GOT3 (cell line): ENCODE measurements around the gene HCRT.
"Not testable (repeated sequence)": the region's sequence is repeated elsewhere in the genome, so short reads cannot be mapped to it uniquely, and the experiment has no call there.

Experiments used
- DNase-seq: peaks from one replicate; lab custom pipeline; 2025; ENCODE audit warnings: mixed read lengths; lab: John Stamatoyannopoulos, UW

The HCRT gene

GRCh38 chr17:42184713-42185620, at the start of gene HCRT:
HCRT (minus strand) TSS chr17:42185452; CDS start chr17:42185365, 87 bp downstream.
- no peak for DNase-seq

- DNase-seq = no peak
These were observed 48.7 kb upstream of the HCRT start for GRCh38 chr17:42233994-42234393.

- no peak for DNase-seq
These were observed 47.9 kb upstream of the HCRT start for GRCh38 chr17:42233156-42233555.

GRCh38 chr17:42230225-42230624, 45.0 kb upstream of the HCRT start:
- DNase-seq = no peak

GRCh38 chr17:42227849-42228700, 42.8 kb upstream of the HCRT start:
- no peak for DNase-seq

- DNase-seq = no peak
These were observed 40.4 kb upstream of the HCRT start for GRCh38 chr17:42225646-42226045.

GRCh38 chr17:42224651-42225050, 39.4 kb upstream of the HCRT start:
- no peak for DNase-seq

- no peak for DNase-seq
These were observed 36.9 kb upstream of the HCRT start for GRCh38 chr17:42221886-42222745.

- not testable (repeated sequence) for DNase-seq
These were observed 34.0 kb upstream of the HCRT start for GRCh38 chr17:42219280-42219679.

- DNase-seq = no peak
These were observed 28.9 kb upstream of the HCRT start for GRCh38 chr17:42214156-42214555.

GRCh38 chr17:42212382-42212781, 27.1 kb upstream of the HCRT start:
- DNase-seq = no peak

GRCh38 chr17:42211921-42212341, 26.7 kb upstream of the HCRT start:
- DNase-seq = not testable (repeated sequence)

- no peak for DNase-seq
These were observed 24.8 kb upstream of the HCRT start for GRCh38 chr17:42210046-42210445.

GRCh38 chr17:42206153-42206612, 20.9 kb upstream of the HCRT start:
- not testable (repeated sequence) for DNase-seq

- no peak for DNase-seq
These were observed 18.1 kb upstream of the HCRT start for GRCh38 chr17:42203354-42203753.

- no peak for DNase-seq
These were observed 17.4 kb upstream of the HCRT start for GRCh38 chr17:42202696-42203095.

GRCh38 chr17:42202159-42202558, 16.9 kb upstream of the HCRT start:
- DNase-seq = no peak

- DNase-seq = no peak
These were observed 16.2 kb upstream of the HCRT start for GRCh38 chr17:42201458-42201772.

GRCh38 chr17:42200706-42201457, 15.6 kb upstream of the HCRT start:
- no peak for DNase-seq

- DNase-seq = no peak
These were observed 14.3 kb upstream of the HCRT start for GRCh38 chr17:42199416-42200011.

- DNase-seq = no peak
These were observed 13.6 kb upstream of the HCRT start for GRCh38 chr17:42198897-42199296.
